Ectodermal cell (in vitro differentiated cells): Measurements from ENCODE around the gene FUT9.
A peak's percentile ranks its signal among the peaks of the same experiment; 100 is the strongest.

Experiments
- H3K27ac ChIP-seq: 2 replicates; pipeline ENCODE4 v1.7.0; 2013; ENCODE audit warnings: mild to moderate bottlenecking, low read depth, low read length; ENCODE audit not compliant: insufficient read depth, poor library complexity, severe bottlenecking
- H3K27me3 ChIP-seq: 2 replicates; pipeline ENCODE4 v1.7.0; 2013; ENCODE audit warnings: mild to moderate bottlenecking, low read length; ENCODE audit not compliant: insufficient read depth, control insufficient read depth, poor library complexity, severe bottlenecking
- H3K36me3 ChIP-seq: one replicate; pipeline ENCODE4 v1.7.0; 2013; ENCODE audit warnings: low read length; ENCODE audit not compliant: control insufficient read depth, insufficient read depth
- H3K4me1 ChIP-seq: one replicate; pipeline ENCODE4 v1.7.0; 2013; ENCODE audit warnings: low read length; ENCODE audit not compliant: control insufficient read depth, insufficient read depth
- H3K4me3 ChIP-seq: 2 replicates; pipeline ENCODE4 v1.7.0; 2013; ENCODE audit warnings: low read depth, low read length, control low read depth; ENCODE audit not compliant: insufficient read depth
- H3K9me3 ChIP-seq: 2 replicates; pipeline ENCODE4 v1.7.0; 2013; ENCODE audit warnings: mild to moderate bottlenecking, low read length, moderate library complexity; ENCODE audit not compliant: control insufficient read depth
- WGBS, 2 experiments: methylation state at CpG; one replicate each; pipeline ENCODE4 v1.1.7; 2013; ENCODE audit warnings: missing lambda C conversion rate in 2 of 2; 5-methylcytosine and 5-hydroxymethylcytosine counted together

Gene FUT9

GRCh38 chr6:96007663-96008062, 8.1 kb upstream of the FUT9 start:
- Histone ChIP-seq H3K4me1 (no peaks in the 10 kb centered on the region), H3K27ac (no peak overlapping the region), H3K9me3 (no peaks in the 10 kb centered on the region), H3K36me3 (no peaks in the 10 kb centered on the region), H3K27me3 (no peaks in the 10 kb centered on the region), H3K4me3 (no peak overlapping the region)
- 88 to 98% methylated on average over 2 of the region's 2 CpGs for WGBS, 2 experiments

DNA sequence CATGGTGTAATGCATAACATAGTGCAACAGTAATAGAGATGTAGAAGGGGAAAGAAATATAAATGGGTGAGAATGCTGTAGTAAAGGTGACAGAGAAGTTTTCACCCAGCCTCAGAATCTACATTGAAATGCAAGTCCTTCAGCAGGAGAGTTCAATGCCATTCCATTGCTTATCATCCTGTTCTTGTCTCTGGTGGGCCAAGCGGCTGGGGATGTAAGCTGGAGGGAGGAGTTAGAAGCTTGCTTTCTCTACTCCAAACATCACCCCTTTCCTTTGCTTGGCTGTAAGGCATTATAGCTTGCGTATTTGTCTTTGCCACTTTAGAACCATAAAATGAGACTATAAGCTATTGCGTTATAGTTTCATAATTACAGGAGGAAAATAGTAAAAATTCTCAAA, 2.2 kb upstream of the FUT9 start:
- 89% methylated on average over 3 of the region's 3 CpGs; no CpG with 5 or more reads in 1 of the 2 experiments for WGBS, 2 experiments
- Histone ChIP-seq H3K4me3 (no peak overlapping the region), H3K36me3 (no peaks in the 10 kb centered on the region), H3K9me3 (no peaks in the 10 kb centered on the region), H3K4me1 (no peaks in the 10 kb centered on the region), H3K27me3 (peaks cover 5% of the 10 kb centered on the region), H3K27ac (no peak overlapping the region)

- Histone ChIP-seq H3K36me3 (no peaks in the 10 kb centered on the region), H3K27me3 (peaks cover 5% of the 10 kb centered on the region), H3K27ac (peak overlapping the region; percentile 81), H3K9me3 (no peaks in the 10 kb centered on the region), H3K4me1 (no peaks in the 10 kb centered on the region), H3K4me3 (peak overlapping the region; percentile 71)
- 16 to 22% methylated on average over 17 to 20 of the region's 20 CpGs for WGBS, 2 experiments
These were observed 792 bp upstream of the FUT9 start for GRCh38 chr6:96014846-96015517.

GRCh38 chr6:96016334-96017069, 728 bp downstream of the FUT9 start:
- 18 to 22% methylated on average over 18 of the region's 18 CpGs for WGBS, 2 experiments
- H3K27ac ChIP-seq: no peak overlapping the region
- no peaks in the 10 kb centered on the region for H3K36me3 ChIP-seq
- no peaks in the 10 kb centered on the region for H3K9me3 ChIP-seq
- H3K27me3 ChIP-seq: peaks cover 5% of the 10 kb centered on the region
- H3K4me3 ChIP-seq: peak overlapping the region; percentile 71
- H3K4me1 ChIP-seq: no peaks in the 10 kb centered on the region

DNA sequence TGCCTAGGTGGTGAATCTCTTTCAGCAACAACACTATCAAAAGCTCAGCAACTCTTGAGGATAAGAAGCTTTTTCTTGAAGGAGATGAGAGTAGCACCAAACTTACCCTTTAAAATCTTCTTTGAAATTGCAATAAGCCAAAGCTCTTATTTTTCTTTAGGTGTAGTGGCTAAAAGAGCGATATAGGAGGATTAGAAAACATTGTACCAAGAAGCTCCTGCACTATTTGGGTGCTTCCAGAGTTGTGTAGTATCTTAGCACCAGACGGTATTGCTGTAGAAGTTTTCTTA, 1.2 kb downstream of the FUT9 start:
- Histone ChIP-seq H3K36me3 (no peaks in the 10 kb centered on the region), H3K4me3 (peak overlapping the region; percentile 71), H3K27ac (no peak overlapping the region), H3K4me1 (no peaks in the 10 kb centered on the region), H3K9me3 (no peaks in the 10 kb centered on the region), H3K27me3 (peaks cover 5% of the 10 kb centered on the region)
- 87 to 89% methylated on average over 2 of the region's 2 CpGs for WGBS, 2 experiments

DNA sequence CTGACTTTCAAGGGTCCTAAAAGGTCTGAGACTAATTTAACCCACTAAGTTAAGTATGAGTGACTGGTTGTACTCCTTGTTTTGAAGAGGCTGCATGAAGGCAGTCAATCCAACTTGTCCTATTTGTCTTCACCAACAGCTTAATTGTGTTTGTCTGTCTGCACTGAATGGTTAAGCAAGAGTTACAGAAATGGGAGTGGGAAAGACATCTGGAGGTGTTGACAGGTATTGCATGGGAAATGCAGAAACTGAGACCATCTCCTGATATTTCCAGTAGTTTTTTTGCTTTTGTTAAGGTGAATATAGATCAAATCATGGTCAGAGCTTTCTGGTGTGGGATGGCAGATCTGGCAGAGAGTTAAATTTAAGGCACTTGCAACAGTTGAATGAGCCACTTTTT, 6.5 kb downstream of the FUT9 start:
- H3K9me3 ChIP-seq: no peaks in the 10 kb centered on the region

DNA sequence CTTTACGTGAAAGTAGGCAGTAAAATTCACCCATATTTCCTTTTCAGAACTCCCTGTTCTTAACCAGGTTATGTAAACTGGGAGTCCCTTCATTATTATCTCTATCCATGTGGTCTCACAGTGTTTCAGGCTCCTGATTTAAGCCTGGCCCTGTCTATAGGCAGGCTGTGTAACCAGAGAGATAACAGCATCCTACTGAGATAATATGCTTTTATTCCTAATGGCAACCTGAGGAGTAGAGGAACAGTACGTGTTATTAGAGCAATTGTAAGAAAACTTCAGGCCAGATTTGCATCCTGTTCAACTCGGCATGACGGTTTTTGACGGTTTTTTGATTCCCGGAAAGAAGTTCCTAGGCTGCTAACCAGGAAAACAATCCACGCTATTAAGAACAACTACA, 16.9 kb downstream of the FUT9 start:
- Histone ChIP-seq H3K27me3 (no peaks in the 10 kb centered on the region), H3K4me1 (no peaks in the 10 kb centered on the region), H3K4me3 (no peak overlapping the region), H3K36me3 (no peaks in the 10 kb centered on the region), H3K9me3 (no peaks in the 10 kb centered on the region), H3K27ac (no peak overlapping the region)
- 87 to 91% methylated on average over 6 to 7 of the region's 7 CpGs for WGBS, 2 experiments

More for the DNA sequence above, 6.5 kb downstream of the FUT9 start:
- Histone ChIP-seq H3K27me3 (no peaks in the 10 kb centered on the region), H3K4me3 (no peak overlapping the region), H3K27ac (no peak overlapping the region), H3K4me1 (no peaks in the 10 kb centered on the region), H3K36me3 (no peaks in the 10 kb centered on the region)

GRCh38 chr6:96051555-96051954, 35.8 kb downstream of the FUT9 start:
- no peaks in the 10 kb centered on the region for H3K36me3 ChIP-seq
- H3K4me3 ChIP-seq: no peak overlapping the region
- no peak overlapping the region for H3K27ac ChIP-seq
- H3K27me3 ChIP-seq: no peaks in the 10 kb centered on the region
- H3K9me3 ChIP-seq: no peaks in the 10 kb centered on the region
- no peaks in the 10 kb centered on the region for H3K4me1 ChIP-seq

GRCh38 chr6:96058082-96058481, 42.3 kb downstream of the FUT9 start:
- Histone ChIP-seq H3K27me3 (no peaks in the 10 kb centered on the region), H3K36me3 (no peaks in the 10 kb centered on the region), H3K27ac (peak overlapping the region; percentile 61), H3K4me3 (no peak overlapping the region), H3K9me3 (no peaks in the 10 kb centered on the region), H3K4me1 (peaks cover 6% of the 10 kb centered on the region)
- WGBS, 2 experiments: 74 to 75% methylated on average over 4 of the region's 4 CpGs

DNA sequence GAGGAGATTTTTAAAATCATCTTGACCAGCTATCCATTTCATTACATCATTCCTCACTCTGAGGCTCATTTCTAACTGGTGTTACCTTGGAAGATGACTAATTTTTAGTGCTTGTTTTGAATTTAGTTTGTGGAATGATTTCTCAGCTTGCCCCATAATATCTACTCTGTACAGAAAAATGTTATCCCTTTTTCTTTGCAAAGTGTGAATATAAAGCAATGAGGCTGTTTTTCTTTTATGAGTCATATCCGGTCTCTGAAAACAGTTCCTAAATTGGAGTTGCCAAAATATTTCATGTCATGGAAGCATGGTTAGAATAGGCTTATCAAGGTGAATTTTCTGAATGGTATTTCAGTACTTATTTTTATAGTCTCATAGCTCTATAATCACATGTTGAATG, 43.8 kb downstream of the FUT9 start:
- Histone ChIP-seq H3K27me3 (no peaks in the 10 kb centered on the region), H3K27ac (no peak overlapping the region), H3K4me3 (no peak overlapping the region), H3K36me3 (no peaks in the 10 kb centered on the region), H3K9me3 (no peaks in the 10 kb centered on the region), H3K4me1 (peaks cover 6% of the 10 kb centered on the region)
- 90 to 100% methylated on average over 1 of the region's 1 CpG for WGBS, 2 experiments
